HG03280 (cell line): ENCODE results near the gene ATXN2.
"Not testable (repeated sequence)": the region's sequence is repeated elsewhere in the genome, so short reads cannot be mapped to it uniquely, and the experiment has no call there.

Experiments
- ATAC-seq: cut with Tn5 transposase; IDR thresholded peaks from one replicate; pipeline ENCODE4 v1.9.1; 2021; ENCODE audit warnings: mild to moderate bottlenecking, moderate library complexity; ENCODE audit not compliant: unreplicated experiment

The ATXN2 gene

DNA sequence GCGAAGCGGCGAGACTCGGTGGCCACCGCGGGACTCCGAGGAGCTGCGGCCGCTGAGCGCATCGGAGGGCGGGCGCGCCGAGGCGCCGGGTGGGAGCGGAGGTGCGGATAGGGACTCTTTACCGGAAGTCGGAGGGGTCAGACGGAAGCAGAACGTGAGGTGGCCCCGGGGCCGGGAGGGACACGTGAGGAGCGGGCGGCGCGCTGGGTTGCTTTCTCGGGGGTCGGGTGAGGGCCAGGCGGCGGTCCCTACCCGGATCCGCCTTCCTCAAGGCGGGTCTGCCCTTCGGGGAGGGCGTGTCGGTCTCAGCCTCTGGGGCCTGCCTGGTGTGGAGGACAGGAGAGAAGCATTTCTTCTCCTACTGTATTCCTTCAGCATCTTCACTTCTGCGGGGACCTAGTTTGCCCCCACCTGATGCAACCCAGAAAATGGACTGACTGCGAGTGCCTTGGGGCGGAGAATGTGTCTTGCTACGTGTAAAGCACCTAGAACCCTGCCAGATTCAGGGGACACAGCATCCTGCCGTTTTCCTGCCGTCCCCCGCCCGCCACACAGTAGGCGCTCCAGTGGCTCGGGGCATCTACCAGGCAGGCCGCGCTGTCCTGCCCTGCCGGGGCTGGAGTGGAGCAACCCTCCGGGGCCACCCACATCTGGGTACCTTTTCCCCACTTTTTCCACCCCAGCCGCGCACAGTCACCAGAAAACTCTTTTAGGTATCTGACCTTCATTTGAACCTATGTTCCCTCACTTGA, 514 bp upstream of the ATXN2 start:
- peak; percentile 64 for ATAC-seq

DNA sequence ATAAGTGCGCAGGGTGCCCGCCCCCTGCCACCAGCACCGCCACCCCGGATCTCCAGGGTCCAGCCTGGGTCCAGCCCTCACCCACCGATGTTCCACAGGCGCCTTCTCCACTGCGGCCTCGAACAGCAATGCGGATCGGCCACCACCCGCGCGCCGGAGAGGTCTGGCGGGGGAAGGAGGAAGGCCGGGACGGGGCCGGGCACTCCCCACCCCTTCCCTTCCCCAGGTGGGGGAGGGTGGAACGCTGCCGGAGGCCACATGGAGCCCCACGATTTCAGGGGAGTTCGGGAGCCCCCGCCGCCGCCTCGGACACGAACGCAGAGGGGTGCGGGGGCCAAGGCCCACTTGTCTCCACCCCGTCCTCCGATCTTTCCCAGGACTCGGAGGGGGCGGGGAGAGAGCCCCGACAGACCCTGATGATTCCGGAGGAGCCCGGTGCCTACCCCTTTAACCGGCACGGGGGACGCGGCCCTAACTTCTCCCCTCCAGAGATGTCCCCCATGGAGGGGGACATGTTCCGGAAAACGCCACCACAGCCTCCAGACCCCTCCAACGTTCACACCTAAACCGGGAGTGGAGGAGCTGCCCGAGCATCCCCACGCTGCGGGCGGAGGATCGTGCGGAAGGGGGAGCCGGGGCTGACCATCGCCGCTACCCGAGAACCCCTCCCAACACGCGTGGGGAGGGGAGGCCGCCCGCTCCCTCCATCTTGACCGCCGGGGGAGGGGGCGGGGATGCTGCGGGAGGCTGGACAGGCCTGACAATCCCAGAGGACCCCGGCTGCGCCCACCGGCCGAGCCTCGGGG, 1.1 kb downstream of the ATXN2 start:
- ATAC-seq, result peak; percentile 11

DNA sequence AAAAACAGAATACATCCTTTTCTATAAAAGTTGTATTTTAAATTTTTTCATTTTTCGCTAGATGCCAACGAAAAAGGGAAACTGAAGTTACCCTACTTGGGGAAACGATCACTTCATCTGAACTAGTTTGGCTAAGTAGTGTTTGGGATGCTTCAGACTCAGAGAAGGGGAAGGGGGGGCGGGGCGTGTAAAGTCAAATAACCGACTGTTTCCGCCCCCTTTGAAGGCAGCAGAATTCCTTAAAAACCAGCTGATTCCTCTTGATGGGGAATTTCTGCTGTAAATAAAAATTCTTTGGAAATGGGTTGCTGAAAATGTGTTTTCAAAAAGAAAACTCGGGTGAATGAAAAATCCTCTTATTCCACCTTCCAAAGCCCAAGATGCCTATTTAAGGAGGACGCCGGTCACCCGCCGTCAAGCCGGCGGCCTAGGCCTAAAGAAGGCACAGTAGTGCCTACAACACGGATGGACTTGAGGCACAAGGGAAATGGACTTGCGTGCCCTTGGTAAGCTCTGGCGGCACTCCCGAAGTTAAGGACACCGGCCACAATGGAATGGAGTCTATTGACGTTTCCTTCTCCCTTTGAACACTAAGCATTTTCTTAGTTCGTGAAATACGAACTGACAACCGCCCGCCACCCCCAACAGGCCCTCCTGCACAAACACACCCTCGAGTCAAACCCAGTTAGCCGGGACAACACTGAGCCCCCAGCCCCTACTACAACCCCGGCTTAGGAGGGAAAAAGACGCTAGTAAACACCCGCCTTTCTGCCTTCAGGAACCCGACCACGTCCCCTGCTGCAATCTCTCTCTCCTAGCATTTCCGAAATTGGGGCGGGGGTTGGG, 1.9 kb downstream of the ATXN2 start:
- ATAC-seq, result no peak

DNA sequence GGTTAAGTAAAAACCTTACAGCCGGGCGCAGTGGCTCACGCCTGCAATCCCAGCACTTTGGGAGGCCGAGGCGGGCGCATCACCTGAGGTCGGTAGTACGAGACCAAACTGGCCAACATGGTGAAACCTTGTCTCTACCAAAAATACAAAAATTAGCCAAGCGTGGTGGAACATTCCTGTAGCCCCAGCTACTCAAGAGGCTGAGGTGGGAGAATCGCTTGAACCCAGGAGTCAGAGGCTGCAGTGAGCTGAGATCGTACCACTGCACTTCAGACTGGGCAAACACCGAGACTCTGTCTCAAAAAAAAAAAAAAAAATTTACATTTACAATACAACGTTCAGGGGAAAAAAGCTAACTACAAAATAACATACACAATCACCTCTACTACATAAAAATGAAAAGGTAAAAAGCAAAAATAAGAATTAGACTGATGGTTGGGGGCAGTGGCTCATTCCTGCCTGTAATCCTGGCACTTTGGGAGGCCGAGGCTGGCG, 3.7 kb downstream of the ATXN2 start:
- ATAC-seq, result not testable (repeated sequence)

DNA sequence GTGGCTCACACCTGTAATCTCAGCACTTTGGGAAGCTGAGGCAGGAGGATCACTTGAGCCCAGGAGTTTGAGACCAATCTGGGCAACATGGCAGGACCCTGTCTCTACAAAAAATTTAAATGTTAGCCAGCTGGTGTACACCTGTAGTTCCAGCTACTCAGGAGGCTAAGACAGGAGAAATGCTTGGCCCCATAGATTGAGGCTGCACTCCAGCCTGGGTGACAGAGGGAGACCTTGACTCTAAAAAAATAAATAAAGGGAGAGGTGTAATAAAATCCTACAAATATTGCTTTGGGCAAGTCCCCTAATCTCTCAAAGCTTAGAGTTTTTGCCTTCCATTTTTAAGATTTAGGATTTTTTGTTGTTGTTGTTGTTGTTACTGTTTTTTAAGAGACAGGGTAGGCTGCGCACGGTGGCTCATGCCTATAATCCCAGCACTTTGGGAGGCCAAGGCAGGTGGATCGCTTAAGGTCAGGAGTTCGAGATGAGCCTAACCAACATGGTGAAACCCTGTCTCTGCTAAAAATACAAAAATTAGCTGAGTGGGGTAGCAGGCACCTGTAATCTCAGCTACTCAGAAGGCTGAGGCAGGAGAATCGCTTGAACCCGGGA, 7.6 kb downstream of the ATXN2 start:
- not testable (repeated sequence) for ATAC-seq

DNA sequence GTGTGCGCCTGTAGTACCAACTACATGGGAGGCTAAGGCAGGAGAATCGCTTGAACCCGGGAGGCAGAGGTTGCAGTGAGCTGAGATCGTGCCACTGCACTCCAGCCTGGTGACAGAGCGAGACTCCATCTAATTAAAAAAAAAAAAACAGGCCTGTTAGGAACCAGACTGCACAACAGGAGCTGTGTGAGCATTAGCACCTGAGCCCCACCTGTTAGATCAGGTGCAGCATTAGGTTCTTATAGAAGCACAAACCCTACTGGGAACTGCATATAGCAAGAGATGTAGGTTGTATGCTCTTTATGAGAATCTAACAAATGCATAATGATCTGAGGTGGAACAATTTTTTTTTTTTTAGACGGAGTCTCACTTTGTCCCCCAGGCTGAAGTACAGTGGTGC, 8.6 kb downstream of the ATXN2 start:
- ATAC-seq, result no peak

DNA sequence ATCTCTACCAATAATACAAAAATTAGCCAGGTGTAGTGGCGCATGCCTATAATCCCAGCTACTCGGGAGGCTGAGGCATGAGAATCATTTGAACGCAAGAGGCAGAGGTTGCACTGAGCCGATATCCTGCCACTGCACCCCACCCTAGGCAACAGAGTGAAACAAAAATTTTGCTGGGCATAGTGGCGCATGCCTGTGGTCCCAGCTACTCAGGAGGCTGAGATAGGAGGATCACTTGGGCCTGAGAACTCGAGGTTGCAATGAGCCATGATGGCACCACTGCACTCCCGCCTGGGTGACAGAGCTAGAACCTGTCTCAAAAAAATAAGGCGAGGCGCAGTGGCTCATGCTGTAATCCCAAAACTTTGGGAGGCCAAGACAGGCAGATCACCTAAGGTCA, 9.5 kb downstream of the ATXN2 start:
- no peak for ATAC-seq

DNA sequence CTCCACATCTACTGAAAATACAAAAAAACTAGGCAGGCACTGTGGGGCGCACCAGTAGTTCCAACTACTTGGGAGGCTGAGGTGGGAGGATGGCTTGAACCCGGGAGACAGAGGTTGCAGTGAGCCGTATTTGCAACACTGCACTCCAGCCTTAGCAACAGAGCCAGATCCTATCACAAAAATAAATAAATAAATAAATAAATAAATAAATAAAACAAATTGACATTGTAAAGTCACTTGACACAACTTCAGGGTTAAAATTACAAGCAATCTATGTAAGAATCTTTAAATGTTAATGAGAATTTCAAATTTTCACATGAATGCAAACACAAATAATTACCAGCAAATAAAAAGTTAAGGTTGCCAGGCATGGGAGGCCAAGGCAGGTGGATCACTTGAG, 11.1 kb downstream of the ATXN2 start:
- no peak for ATAC-seq

DNA sequence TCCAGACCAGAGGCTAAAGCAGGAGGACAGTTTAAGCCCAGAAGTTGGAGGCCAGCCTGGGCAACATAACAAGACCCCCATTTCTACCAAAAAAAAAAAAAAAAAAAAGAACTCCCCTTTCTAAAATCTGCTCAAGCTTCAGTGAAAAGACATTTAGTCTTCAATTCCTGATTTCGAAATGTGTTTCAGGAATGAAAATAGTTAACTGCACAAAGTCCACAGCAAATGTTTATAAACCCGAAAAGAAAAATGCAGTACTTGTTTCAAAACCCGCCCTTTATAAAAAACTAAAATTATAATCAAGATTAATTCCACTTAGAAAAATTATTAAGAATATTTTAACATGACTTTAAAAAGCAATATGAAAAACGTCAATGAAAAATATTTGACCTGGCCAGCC, 12.1 kb downstream of the ATXN2 start:
- no peak for ATAC-seq

DNA sequence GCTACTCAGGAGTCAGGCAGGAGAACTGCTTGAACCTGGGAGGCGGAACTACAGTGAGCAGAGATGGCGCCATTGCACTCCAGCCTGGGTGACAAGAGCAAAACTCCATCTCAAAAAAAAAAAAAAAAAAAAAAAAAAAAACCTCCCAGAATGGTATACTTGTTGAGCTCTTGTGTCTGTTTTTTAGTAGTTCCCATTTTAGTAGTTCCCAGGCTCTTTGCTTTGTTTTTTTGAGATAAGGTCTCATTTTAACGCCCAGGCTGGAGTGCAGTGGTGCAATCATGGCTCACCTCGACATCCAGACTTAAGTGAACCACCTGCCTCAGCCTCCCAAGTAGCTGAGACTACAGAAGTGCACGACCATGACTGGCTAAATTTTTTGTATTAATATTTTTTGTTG, 13.4 kb downstream of the ATXN2 start:
- ATAC-seq, result no peak

DNA sequence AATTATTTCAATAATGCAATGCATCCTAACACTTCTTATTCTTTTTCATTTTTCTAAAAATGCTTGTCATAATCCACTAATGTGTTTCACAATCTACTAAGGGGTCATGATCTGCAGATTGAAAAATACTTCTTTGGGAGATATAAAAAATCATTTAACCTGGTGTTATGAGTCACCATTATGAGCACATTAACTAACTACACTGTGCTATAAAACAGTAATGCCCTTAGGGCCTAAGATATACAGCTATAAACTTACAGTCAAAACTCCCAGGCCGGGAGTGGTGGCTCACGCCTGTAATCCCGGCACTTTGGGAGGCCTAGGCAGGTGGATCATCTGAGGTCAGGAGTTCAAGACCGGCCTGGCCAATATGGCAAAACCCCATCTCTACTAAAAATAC, 14.2 kb downstream of the ATXN2 start:
- ATAC-seq, result no peak

DNA sequence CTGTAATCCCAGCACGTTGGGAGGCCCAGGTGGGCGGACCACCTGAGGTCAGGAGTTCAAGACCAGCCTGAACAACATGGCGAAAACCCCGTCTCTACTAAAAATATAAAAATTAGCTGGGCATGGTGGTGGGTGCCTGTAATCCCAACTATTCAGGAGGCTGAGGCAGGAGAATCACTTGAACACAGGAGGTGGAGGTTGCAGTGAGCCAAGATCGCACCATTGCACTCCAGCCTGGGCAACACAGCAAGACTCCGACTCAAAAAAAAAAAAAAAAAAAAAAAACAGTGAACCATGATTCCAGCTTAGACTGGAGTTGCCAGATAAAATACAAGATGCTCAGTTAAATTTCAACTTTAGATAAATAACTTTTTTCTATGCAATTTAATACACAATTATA, 15.6 kb downstream of the ATXN2 start:
- ATAC-seq, result not testable (repeated sequence)

DNA sequence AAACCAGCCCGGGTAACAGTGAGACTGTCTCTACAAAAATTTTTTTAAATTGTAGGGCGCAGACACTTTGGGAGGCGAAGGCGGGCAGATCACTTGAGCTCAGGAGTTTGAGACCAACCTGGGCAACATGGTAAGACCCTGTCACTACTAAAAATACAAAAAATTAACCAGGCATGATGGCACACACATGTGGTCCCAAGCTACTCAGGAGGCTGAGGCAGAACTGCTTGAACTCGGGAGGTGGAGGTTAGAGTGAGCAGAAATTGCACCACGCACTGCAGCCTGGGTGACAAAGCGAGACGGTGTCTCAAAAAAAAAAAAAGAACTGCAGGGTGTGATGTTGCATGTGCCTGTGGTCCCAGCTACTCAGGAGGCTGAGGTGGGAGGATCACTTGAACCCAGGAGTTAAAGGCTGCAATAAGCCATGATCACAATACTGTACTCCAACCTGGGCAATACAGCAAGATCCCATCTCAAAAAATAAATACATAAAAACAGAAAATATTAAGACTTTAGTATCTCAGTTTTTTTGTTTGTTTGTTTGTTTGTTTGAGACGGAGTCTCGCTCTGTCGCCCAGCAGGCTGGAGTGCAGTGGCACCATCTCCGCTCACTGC, 16.9 kb downstream of the ATXN2 start:
- no peak for ATAC-seq

DNA sequence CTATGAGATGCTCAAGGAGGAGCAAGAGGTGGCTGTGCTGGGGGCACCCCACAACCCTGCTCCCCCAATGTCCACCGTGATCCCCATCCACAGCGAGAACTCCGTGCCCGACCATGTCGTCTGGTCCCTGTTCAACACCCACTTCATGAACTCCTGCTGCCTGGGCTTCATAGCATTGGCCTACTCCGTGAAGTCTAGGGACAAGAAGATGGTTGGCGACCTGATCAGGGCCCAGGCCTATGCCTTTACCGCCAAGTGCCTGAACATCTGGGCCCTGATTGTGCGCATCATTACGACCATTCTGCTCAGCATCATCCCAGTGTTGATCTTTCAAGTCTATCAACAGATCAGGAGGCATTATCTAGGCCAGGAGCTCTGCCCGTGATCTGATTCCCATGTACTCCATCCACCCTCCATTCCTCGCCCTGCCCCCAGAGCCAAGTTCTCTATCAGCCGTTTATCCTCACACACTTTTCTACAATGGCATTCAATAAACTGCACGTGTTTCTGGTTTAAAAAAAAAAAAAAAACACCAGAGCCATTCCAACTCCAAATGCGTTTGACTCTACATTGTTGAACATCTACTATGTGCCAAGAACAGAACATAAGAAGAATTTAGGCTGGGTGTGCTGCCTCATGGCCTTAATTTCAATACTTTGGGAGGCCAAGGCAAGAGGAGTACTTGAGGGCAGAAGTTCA, 17.5 kb downstream of the ATXN2 start:
- no peak for ATAC-seq

DNA sequence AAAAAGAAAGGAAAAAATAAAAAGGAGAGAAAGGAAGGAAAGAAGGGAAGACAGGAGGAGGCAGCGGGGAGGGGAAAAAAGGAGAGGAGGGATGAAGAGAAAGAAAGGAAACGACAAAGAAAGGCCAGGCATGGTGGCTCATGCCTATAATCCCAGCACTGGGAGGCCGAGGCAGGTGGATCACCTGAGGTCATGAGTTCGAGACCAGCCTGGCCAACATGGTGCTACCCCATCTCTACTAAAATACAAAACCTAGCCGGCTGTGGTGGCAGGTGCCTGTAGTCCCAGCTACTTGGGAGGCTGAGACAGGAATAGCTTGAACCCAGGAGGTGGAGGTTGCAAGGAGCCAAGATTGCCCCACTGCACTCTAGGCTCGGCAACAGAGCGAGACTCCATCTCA, 18.4 kb downstream of the ATXN2 start:
- ATAC-seq, result no peak

DNA sequence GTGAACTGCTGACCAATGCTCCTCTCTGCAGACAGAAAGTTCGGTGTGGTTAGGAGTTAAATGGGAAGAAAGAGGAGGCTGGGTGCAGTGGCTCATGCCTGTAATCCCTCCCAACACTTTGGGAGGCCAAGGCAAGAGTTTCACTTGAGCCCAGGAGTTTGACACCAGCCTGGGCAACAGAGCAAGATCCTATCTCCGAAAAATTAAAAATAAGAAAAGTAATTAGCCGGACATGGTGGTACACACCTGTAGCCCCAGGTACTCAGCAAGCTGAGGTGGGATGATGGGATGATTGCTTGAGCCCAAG, 19.0 kb downstream of the ATXN2 start:
- no peak for ATAC-seq

DNA sequence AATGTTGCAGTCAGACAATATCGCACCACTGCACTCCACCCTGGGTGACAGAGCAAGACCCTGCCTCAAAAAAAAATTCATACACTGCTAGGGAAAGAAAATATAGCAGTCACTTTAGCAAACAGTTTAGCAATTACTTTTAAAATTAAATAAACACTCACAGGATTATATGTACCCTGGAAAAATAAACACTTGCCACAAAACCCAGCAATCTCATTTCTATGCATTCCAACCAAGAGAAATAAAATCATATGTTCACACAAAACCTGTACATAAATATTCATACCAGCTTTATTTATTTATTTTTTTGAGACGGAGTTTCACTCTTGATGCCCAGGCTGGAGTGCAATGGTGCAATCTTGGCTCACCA, 20.2 kb downstream of the ATXN2 start:
- no peak for ATAC-seq

DNA sequence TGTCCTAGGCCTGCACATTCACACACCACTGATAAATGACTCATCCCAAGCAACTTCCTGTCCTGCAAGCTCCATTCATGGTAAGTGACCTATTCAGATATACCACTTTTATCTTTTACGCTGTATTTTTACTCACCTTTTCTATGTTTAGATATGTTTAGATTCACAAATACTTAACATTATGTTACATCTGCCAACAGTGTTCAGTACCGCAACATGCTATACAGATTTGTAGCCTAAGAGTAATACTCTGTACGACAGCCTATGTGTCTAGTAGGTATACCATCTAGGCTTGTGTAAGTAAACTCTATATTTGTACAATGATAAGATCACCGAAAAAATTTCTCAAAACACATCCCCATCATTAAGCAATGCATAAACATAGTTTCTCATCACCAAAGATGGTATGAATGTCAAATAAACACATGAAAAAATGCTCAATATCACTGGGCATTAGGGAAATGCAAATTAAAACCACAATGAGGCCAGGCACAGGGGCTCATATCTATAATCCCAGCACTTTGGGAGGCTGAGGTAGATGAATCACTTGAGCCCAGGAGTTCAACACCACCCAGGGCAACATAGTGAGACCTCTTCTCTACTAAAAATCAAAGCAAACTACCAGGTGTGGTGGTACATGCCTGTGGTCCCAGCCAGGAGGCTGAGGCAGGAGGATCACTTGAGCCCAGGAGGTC, 20.7 kb downstream of the ATXN2 start:
- no peak for ATAC-seq

DNA sequence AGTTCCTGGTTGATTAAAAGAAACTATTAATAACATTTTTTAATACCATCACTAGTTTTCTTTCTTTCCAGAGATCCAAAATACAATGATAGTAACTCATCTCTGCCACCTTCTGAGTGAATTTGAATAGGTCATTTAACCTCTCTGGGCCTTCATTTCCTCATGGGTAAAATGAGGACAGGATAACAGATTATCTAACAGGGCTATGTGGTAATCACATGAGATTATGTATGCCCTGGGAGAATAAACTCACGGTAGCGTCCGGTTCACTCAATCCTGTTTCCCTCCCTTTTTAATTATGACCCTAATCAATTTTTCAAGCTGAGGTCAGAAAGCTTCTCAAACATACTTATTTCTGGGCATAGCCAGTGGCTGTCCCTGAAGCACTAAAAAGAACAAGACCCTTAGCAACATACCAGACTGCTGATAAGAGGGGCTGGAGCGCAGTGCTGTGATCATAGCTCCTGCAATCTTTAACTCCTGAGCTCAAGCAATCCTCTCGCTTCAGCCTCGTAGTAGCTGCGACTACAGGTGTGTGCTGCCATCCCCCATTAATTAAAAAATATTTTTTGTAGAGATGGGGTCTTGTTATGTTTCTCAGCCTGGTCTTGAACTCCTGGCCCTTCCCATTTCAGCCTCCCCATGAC, 24.2 kb downstream of the ATXN2 start:
- ATAC-seq, result no peak
